GM12878 (cell line): Measurements from ENCODE around the gene LIMK1. TPM values are rescaled to one million over a fixed set of nuclear protein-coding genes. Genes with fewer than 3 reads are reported as not detected.

ENCODE experiments used
- polyA plus RNA-seq, 11 experiments: library from polyadenylated mRNA; depleted of rRNA in 4 of 11; unstranded in 6 of 11; stranded (reverse) in 5 of 11; fragments of >200 nt; fragmentation: Nextera tagmentation in 4 of 11; fragmentation: Illumina TruSeq in 1 of 11; extraction: Ambion mirVana in 4 of 11; extraction: Trizol in 1 of 11; gene quantifications; 1 replicate in 1 of 11; 2 replicates in 10 of 11; pipeline versions ENCODE4 v1.2.1 to v1.2.3, GENCODE V29; 2011 to 2016; ENCODE audit warnings: inconsistent platforms in 2 of 11, missing spikeins in 2 of 11, low read depth in 1 of 11
- total RNA-seq, 4 experiments: library from RNA; depleted of rRNA in 3 of 4; stranded (reverse); fragments of >200 nt in 3 of 4; fragmentation: Illumina TruSeq in 1 of 4; extraction: Trizol in 1 of 4; gene quantifications; 2 replicates each; pipeline versions ENCODE4 v1.2.1 to v1.2.3, GENCODE V29; 2013 to 2021

The LIMK1 gene
- total and polyA plus RNA-seq, 10 of the 15 experiments (the other 5 are each of a cell fraction or from before 2014, with no cell fraction given), result 0.71 to 59.4 (median 28.8) TPM

Other genes starting within 250 kb of the LIMK1 start
- gene METTL27, start 241.3 kb upstream of the LIMK1 start, total RNA-seq (2014; rRNA removed), result 0.90 and 1.7 TPM in 2 replicates
- 0.45 and 0.74 TPM in 2 replicates for gene METTL27, start 241.3 kb upstream of the LIMK1 start, total RNA-seq (2014; rRNA removed; fragmentation: Illumina TruSeq; extraction: Trizol)
- 0.80 and 1.7 TPM in 2 replicates for gene METTL27, start 241.3 kb upstream of the LIMK1 start, total RNA-seq (2021)
- 0.16 and 0.57 TPM in 2 replicates for gene METTL27, start 241.3 kb upstream of the LIMK1 start, polyA plus RNA-seq (2011; rRNA removed)
- 0.10 TPM in 1 of 2 replicates, not detected in the other for gene METTL27, start 241.3 kb upstream of the LIMK1 start, polyA plus RNA-seq (2014; fragmentation: Illumina TruSeq; extraction: Trizol)
- under 1 TPM; 0.10 to 0.16 TPM for gene METTL27, start 241.3 kb upstream of the LIMK1 start, polyA plus RNA-seq (2014; fragmentation: Nextera tagmentation; extraction: Ambion mirVana)
- gene METTL27, start 241.3 kb upstream of the LIMK1 start, polyA plus RNA-seq (2014; rRNA removed), result 1.1 and 1.5 TPM in 2 replicates
- 1 to 10 TPM; 3.3 to 3.4 TPM for gene METTL27, start 241.3 kb upstream of the LIMK1 start, polyA plus RNA-seq (2016; fragmentation: Nextera tagmentation; extraction: Ambion mirVana)
- gene TMEM270, start 222.6 kb upstream of the LIMK1 start, total RNA-seq (2014; rRNA removed), result not detected in 2 replicates
- gene TMEM270, start 222.6 kb upstream of the LIMK1 start, total RNA-seq (2014; rRNA removed; fragmentation: Illumina TruSeq; extraction: Trizol), result not detected in 2 replicates
- gene TMEM270, start 222.6 kb upstream of the LIMK1 start, total RNA-seq (2021), result not detected in 2 replicates
- not detected in 2 replicates for gene TMEM270, start 222.6 kb upstream of the LIMK1 start, polyA plus RNA-seq (2011; rRNA removed)
- gene TMEM270, start 222.6 kb upstream of the LIMK1 start, polyA plus RNA-seq (2014; fragmentation: Illumina TruSeq; extraction: Trizol), result not detected in 2 replicates
- gene TMEM270, start 222.6 kb upstream of the LIMK1 start, polyA plus RNA-seq (2014; fragmentation: Nextera tagmentation; extraction: Ambion mirVana), result not detected
- gene TMEM270, start 222.6 kb upstream of the LIMK1 start, polyA plus RNA-seq (2014; rRNA removed), result not detected in 2 replicates
- not detected for gene TMEM270, start 222.6 kb upstream of the LIMK1 start, polyA plus RNA-seq (2016; fragmentation: Nextera tagmentation; extraction: Ambion mirVana)
- gene ELN, start 55.6 kb upstream of the LIMK1 start, total RNA-seq (2014; rRNA removed), result not detected in 2 replicates
- not detected in 2 replicates for gene ELN, start 55.6 kb upstream of the LIMK1 start, total RNA-seq (2014; rRNA removed; fragmentation: Illumina TruSeq; extraction: Trizol)
- gene ELN, start 55.6 kb upstream of the LIMK1 start, total RNA-seq (2021), result 0.08 and 0.19 TPM in 2 replicates
- not detected in 2 replicates for gene ELN, start 55.6 kb upstream of the LIMK1 start, polyA plus RNA-seq (2011; rRNA removed)
- gene ELN, start 55.6 kb upstream of the LIMK1 start, polyA plus RNA-seq (2014; fragmentation: Illumina TruSeq; extraction: Trizol), result not detected in 2 replicates
- not detected for gene ELN, start 55.6 kb upstream of the LIMK1 start, polyA plus RNA-seq (2014; fragmentation: Nextera tagmentation; extraction: Ambion mirVana)
- not detected in 2 replicates for gene ELN, start 55.6 kb upstream of the LIMK1 start, polyA plus RNA-seq (2014; rRNA removed)
- gene ELN, start 55.6 kb upstream of the LIMK1 start, polyA plus RNA-seq (2016; fragmentation: Nextera tagmentation; extraction: Ambion mirVana), result under 1 TPM; 0.23 to 0.27 TPM
- gene EIF4H, start 90.6 kb downstream of the LIMK1 start, total RNA-seq (2014; rRNA removed), result 255 and 283 TPM in 2 replicates
- gene EIF4H, start 90.6 kb downstream of the LIMK1 start, total RNA-seq (2014; rRNA removed; fragmentation: Illumina TruSeq; extraction: Trizol), result 241 and 253 TPM in 2 replicates
- gene EIF4H, start 90.6 kb downstream of the LIMK1 start, total RNA-seq (2021), result 320 and 334 TPM in 2 replicates
- gene EIF4H, start 90.6 kb downstream of the LIMK1 start, polyA plus RNA-seq (2011; rRNA removed), result 402 and 443 TPM in 2 replicates
- 162 and 253 TPM in 2 replicates for gene EIF4H, start 90.6 kb downstream of the LIMK1 start, polyA plus RNA-seq (2014; fragmentation: Illumina TruSeq; extraction: Trizol)
- 10 to 100 TPM in 1 of 2 experiments, 1 to 10 TPM in 1; 9.9 to 23.8 TPM for gene EIF4H, start 90.6 kb downstream of the LIMK1 start, polyA plus RNA-seq (2014; fragmentation: Nextera tagmentation; extraction: Ambion mirVana)
- 330 and 336 TPM in 2 replicates for gene EIF4H, start 90.6 kb downstream of the LIMK1 start, polyA plus RNA-seq (2014; rRNA removed)
- gene EIF4H, start 90.6 kb downstream of the LIMK1 start, polyA plus RNA-seq (2016; fragmentation: Nextera tagmentation; extraction: Ambion mirVana), result 100 to 1,000 TPM; 262 to 286 TPM
- gene LAT2, start 126.2 kb downstream of the LIMK1 start, total RNA-seq (2014; rRNA removed), result 205 and 218 TPM in 2 replicates
- 162 and 166 TPM in 2 replicates for gene LAT2, start 126.2 kb downstream of the LIMK1 start, total RNA-seq (2014; rRNA removed; fragmentation: Illumina TruSeq; extraction: Trizol)
- gene LAT2, start 126.2 kb downstream of the LIMK1 start, total RNA-seq (2021), result 217 TPM in 2 replicates
- gene LAT2, start 126.2 kb downstream of the LIMK1 start, polyA plus RNA-seq (2011; rRNA removed), result 124 and 153 TPM in 2 replicates
- 104 and 177 TPM in 2 replicates for gene LAT2, start 126.2 kb downstream of the LIMK1 start, polyA plus RNA-seq (2014; fragmentation: Illumina TruSeq; extraction: Trizol)
- gene LAT2, start 126.2 kb downstream of the LIMK1 start, polyA plus RNA-seq (2014; fragmentation: Nextera tagmentation; extraction: Ambion mirVana), result 10 to 100 TPM; 33.4 to 48.7 TPM
- gene LAT2, start 126.2 kb downstream of the LIMK1 start, polyA plus RNA-seq (2014; rRNA removed), result 242 and 276 TPM in 2 replicates
- 100 to 1,000 TPM; 195 to 218 TPM for gene LAT2, start 126.2 kb downstream of the LIMK1 start, polyA plus RNA-seq (2016; fragmentation: Nextera tagmentation; extraction: Ambion mirVana)
- 95.3 and 95.8 TPM in 2 replicates for gene RFC2, start 170.6 kb downstream of the LIMK1 start, total RNA-seq (2014; rRNA removed)
- gene RFC2, start 170.6 kb downstream of the LIMK1 start, total RNA-seq (2014; rRNA removed; fragmentation: Illumina TruSeq; extraction: Trizol), result 87.5 and 91.9 TPM in 2 replicates
- 73.3 and 73.5 TPM in 2 replicates for gene RFC2, start 170.6 kb downstream of the LIMK1 start, total RNA-seq (2021)
- 47.0 and 69.3 TPM in 2 replicates for gene RFC2, start 170.6 kb downstream of the LIMK1 start, polyA plus RNA-seq (2011; rRNA removed)
- gene RFC2, start 170.6 kb downstream of the LIMK1 start, polyA plus RNA-seq (2014; fragmentation: Illumina TruSeq; extraction: Trizol), result 108 and 121 TPM in 2 replicates
- 10 to 100 TPM; 25.8 to 45.2 TPM for gene RFC2, start 170.6 kb downstream of the LIMK1 start, polyA plus RNA-seq (2014; fragmentation: Nextera tagmentation; extraction: Ambion mirVana)
- 89.9 and 92.7 TPM in 2 replicates for gene RFC2, start 170.6 kb downstream of the LIMK1 start, polyA plus RNA-seq (2014; rRNA removed)
- gene RFC2, start 170.6 kb downstream of the LIMK1 start, polyA plus RNA-seq (2016; fragmentation: Nextera tagmentation; extraction: Ambion mirVana), result 100 to 1,000 TPM; 135 to 145 TPM
- gene CLIP2, start 205.6 kb downstream of the LIMK1 start, total RNA-seq (2014; rRNA removed), result 22.0 and 26.3 TPM in 2 replicates
- 26.9 and 27.4 TPM in 2 replicates for gene CLIP2, start 205.6 kb downstream of the LIMK1 start, total RNA-seq (2014; rRNA removed; fragmentation: Illumina TruSeq; extraction: Trizol)
- gene CLIP2, start 205.6 kb downstream of the LIMK1 start, total RNA-seq (2021), result 52.9 and 56.3 TPM in 2 replicates
- 6.1 and 10.4 TPM in 2 replicates for gene CLIP2, start 205.6 kb downstream of the LIMK1 start, polyA plus RNA-seq (2011; rRNA removed)
- gene CLIP2, start 205.6 kb downstream of the LIMK1 start, polyA plus RNA-seq (2014; fragmentation: Illumina TruSeq; extraction: Trizol), result 5.0 and 23.2 TPM in 2 replicates
- gene CLIP2, start 205.6 kb downstream of the LIMK1 start, polyA plus RNA-seq (2014; fragmentation: Nextera tagmentation; extraction: Ambion mirVana), result under 1 TPM; 0.26 to 0.82 TPM
- gene CLIP2, start 205.6 kb downstream of the LIMK1 start, polyA plus RNA-seq (2014; rRNA removed), result 23.3 and 28.8 TPM in 2 replicates
- gene CLIP2, start 205.6 kb downstream of the LIMK1 start, polyA plus RNA-seq (2016; fragmentation: Nextera tagmentation; extraction: Ambion mirVana), result 10 to 100 TPM; 14.8 to 18.9 TPM